Stimulated activated CD4-positive, alpha-beta T cell treated with anti-CD3 and anti-CD28 coated beads, TNF-alpha, amount 100 ng/mL, for 4 hours (primary cell): ENCODE data around the gene ITPR1.

Source experiments
- DNase-seq, 3 experiments: peaks; one replicate each; pipeline ENCODE4 v3.0.0-alpha.2; 2020; ENCODE audit warnings: low read depth in 3 of 3

Gene ITPR1

DNA sequence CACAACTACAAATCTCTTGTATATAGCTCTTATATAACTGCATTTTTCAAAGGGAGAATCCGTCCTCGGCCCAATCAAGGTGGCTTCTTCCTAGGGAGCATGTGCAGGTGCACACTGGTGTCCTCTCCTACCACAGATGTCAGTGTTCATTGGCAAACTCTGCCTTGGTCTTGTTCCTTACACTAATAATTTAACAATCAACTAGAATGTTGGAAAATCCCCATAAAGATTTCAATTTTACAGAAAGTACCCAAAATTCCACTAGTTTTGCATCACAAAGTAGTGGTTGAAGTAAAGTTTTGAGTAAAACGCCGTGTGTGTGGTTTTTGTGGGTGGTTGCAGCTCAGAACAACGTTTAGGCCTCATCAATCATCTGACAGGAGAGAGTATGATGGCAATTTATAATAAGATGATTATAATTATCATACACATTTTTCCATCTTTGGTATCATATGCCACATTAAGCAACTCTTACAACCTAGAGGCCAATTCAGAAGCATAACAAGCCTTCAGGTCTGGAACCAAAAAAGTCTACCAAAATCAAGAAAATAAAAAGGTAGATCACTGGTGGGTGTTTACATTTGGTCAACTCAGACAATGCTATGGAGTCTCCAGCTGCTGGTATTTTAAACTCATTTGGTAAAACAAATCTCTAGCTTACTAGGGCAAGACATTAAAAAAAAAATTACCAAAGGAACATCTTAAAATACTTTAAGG, 357.2 kb downstream of the ITPR1 start:
- no peak for DNase-seq

DNA sequence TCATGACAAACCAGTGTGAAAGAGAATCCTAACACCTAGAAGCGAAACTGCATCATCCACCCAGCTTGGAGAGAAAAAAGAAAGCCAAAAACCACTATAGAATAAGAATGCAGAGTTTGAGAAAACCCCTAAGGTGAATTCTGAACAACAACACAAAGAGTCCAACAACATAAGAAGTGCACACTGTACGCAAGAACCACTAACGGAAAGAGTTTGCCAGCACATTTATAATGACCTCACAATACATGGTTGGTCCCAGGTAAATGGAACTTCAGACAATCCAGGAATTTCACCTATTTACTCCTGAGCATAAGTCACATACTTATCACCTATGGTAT, 357.7 kb downstream of the ITPR1 start:
- no peak for DNase-seq

- DNase-seq = no peak
Observed at GRCh38 chr3:4852780-4853748, 359.9 kb downstream of the ITPR1 start.

- no peak for DNase-seq
Observed at GRCh38 chr3:4853749-4854140, 360.6 kb downstream of the ITPR1 start.

DNA sequence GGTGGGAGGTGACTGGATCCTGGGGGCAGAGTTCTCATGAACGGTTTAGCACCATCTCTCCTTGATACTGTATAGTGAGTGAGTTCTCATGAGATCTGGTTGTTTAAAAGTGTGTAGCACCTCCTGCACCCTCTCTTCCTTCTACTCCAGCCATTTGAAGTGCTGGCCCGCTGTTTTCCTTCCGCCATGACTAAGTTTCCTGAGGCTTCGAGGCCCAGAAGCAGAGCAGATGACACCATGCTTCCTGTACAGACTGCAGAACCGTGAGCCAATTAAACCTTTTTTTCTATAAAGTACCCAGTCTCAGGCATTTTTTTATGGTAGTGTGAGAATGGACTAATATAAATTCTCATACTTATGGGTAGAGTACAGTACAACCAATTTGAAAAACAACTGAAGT, 362.5 kb downstream of the ITPR1 start:
- no peak for DNase-seq

DNA sequence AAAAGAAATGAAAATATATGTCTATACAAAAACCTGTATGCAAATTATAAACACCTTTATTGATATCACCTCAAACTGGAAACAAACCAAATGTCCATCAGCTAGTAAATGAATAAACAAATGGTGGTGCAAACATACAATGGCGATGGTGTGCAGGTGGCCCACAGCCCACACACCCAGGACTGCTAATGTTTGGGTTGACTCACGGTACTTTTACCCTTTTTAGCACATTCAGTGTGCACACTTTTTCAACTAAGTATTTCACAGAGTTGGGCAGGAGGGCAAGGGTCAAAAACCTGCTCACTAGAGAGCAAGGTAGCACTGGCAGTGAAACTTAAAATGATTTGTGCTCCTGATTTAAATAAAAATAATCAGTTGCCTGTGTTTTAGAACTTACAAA, 363.0 kb downstream of the ITPR1 start:
- DNase-seq = no peak

- no peak for DNase-seq
Observed at GRCh38 chr3:4856564-4856963, 363.4 kb downstream of the ITPR1 start.

DNA sequence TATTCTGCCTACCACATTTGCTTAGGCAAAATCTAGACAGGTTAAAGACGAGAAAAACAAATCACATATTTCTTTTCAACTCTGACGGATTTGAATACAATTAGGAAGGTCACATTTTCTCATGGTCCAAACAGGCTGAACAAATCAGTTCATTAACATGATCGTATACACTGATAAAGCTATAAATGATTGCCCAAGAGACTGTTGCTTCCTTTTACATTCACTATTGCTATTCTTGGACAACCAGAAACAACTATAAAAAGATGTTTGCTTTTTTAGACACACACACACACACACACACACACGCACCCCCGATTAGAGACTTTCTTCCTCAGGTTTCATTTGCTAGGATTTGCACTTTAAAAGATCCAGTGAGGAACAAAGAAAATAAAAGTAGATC, 363.8 kb downstream of the ITPR1 start:
- no peak for DNase-seq

DNA sequence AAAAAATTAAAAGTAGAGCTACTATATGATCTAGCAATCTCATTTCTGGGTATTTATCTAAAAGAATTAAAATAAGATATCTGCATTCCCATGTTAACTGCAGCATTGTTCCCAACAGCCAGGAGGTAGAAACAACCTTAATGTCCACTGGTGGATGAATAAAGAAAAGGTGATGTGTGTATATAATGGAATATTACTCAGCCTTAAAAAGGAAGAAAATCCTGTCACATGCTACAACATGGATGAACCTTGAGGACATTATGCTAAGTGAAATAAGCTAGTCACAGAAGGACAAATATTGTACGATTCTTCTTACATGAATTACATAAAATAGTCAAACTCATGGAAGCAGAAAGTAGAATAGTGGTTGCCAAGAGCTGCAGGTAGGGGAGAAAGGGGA, 366.6 kb downstream of the ITPR1 start:
- DNase-seq = no peak

DNA sequence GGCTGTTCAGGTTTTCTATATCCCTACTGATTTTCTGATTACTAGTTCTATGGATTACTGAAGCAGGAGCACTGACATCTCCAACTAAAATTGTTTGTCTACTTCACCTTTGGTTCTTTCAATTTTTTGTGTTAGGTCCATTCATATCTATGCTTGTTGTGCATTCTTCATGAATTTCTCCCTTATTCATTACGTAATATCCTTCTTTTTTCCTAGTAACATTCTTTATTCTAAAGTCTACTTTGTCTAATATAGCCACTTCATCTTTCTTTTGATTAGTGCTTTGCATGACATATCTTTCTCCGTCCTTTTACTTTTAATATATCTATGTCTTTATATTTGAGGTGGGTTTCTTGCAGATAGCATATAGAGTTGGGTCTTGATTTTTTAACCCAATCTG, 369.8 kb downstream of the ITPR1 start:
- no peak for DNase-seq

GRCh38 chr3:4864503-4864902, 371.4 kb downstream of the ITPR1 start:
- DNase-seq = no peak

GRCh38 chr3:4865714-4866113, 372.6 kb downstream of the ITPR1 start:
- DNase-seq = no peak

DNA sequence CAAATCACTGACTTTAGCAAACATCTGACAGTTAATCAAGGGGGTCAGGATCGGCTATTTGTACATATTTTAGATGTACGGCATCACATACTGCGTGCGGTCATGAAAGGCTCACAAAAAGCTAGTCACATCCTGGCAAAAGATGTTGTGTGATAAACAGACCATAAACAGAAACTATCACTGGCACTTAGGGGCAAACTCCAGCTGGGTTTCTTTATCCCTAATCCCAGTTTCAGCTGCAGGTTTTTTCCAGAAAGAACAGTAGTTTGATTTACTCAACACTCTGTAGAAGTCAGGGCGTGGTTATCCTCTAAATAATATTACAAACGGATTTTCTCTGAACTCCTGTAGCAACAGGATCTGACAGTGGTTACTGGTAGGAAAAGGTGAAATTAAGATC, 373.7 kb downstream of the ITPR1 start:
- no peak for DNase-seq

- DNase-seq = no peak
Observed at GRCh38 chr3:4877173-4877787, 384.1 kb downstream of the ITPR1 start.

GRCh38 chr3:4880850-4881249, 387.7 kb downstream of the ITPR1 start:
- DNase-seq = no peak

GRCh38 chr3:4882548-4882947, 389.4 kb downstream of the ITPR1 start:
- DNase-seq = no peak

DNA sequence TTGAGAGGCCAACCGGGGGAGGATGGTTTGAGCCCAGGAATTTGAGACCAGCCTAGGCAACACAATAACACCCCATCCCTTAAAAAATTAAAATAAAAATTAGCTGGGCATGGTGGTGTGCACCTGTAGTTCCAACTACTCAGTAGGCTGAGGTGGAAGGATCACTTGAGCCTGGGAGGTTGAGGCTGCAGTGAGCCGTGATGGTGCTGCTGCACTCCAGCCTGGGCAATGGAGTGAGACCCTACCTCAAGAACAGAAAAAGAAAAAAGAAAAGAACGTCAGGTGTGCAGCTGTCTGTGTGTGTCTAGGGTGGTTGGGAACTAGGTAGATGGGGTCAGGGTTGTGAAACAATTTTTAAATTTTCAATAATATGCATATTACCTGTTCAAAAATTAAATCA, 389.9 kb downstream of the ITPR1 start:
- DNase-seq = no peak

- DNase-seq = no peak
Observed at GRCh38 chr3:4884888-4885287, 391.7 kb downstream of the ITPR1 start.

DNA sequence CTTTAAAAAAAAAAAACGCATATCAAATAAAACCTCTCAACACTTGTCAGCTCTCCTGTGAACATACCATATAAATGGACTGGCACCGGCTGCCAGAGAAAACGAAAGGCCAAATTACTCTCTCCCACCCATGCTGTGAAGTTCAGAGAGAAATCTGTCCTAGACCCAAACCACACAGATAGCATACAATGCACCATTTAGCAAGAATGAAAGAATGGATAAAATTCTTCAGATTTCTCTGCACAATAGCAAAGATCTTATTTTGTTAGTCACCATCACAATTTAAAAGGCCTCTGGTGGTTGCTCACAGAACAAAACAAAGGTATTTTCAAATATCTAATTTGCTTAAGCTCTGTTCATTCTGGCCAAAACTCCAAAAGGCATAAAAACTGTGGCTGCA, 392.2 kb downstream of the ITPR1 start:
- no peak for DNase-seq

- DNase-seq = no peak
Observed at GRCh38 chr3:4886448-4886847, 393.3 kb downstream of the ITPR1 start.

GRCh38 chr3:4887177-4887576, 394.0 kb downstream of the ITPR1 start:
- DNase-seq = no peak

DNA sequence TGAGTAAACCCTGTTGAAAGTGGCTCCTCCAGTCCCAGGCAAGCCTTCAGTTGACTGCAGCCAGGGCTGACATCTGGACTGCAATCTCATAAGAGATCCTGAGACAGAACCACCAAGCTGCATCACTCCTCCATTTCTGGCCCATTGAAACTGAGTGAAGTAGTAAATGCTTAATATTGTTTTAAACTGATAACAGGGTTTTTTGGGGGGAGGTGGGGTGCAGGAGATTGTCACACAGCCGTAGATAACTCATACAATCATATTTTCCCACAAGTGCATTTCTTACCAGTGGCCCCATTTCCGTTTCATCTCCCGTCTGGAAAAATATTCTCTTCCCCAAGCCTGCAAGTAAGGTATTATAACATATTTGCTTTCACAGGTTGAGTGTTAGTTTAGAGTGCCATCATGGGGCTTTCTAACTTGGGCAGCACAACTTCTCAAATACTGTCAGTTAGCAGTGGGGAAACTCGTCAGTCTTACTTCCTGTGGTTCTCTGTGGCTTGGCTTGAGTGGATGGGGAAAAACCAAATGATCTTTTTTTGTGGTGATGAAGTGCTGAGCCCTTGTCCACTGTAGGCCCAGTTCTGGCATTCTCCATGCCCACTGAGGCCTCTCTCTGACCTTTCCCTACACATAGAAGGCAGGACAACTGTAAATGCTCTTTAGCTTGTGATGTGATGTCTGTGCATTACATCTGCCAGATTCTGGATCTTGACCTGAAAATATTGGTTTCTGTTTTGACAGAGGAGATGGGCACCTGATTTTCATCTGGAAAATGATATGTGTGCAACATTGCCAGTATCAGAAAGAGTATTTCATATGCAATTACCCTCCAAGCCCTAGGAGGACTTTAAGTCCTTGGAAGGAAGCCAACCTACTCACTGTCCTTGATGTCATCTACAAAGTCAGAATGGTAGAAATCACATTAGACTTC, 396.0 kb downstream of the ITPR1 start:
- no peak for DNase-seq
